Lower lobe of right lung (tissue), 2 donors: ENCODE measurements around the gene CABLES2. TPM values are rescaled to one million over a fixed set of nuclear protein-coding genes. Genes with fewer than 3 reads are reported as not detected.
A peak's percentile ranks its signal among the peaks of the same experiment; 100 is the strongest.

Source experiments
- ATAC-seq, 2 donors: fragments of 200-7000 bp; cut with Tn5 transposase; one replicate each; pipeline ENCODE4 v1.9.1; 2020 to 2022; ENCODE audit warnings: mild to moderate bottlenecking in 2 of 2, moderate library complexity in 2 of 2
- DNase-seq: peaks from one replicate; pipeline ENCODE4 v3.0.0-alpha.2; 2020
- H3K27ac ChIP-seq: fragments of 200-600 bp; one replicate; pipeline ENCODE4 v1.8.0; 2022
- H3K27me3 ChIP-seq: fragments of 200-600 bp; one replicate; pipeline ENCODE4 v1.8.0; 2022; ENCODE audit warnings: low read depth
- H3K36me3 ChIP-seq: fragments of 200-600 bp; one replicate; pipeline ENCODE4 v1.8.0; 2022; ENCODE audit warnings: mild to moderate bottlenecking
- H3K4me1 ChIP-seq: fragments of 200-600 bp; one replicate; pipeline ENCODE4 v1.8.0; 2022
- H3K4me3 ChIP-seq: fragments of 200-600 bp; one replicate; pipeline ENCODE4 v1.8.0; 2022; ENCODE audit warnings: mild to moderate bottlenecking
- H3K9me3 ChIP-seq: fragments of 200-600 bp; one replicate; pipeline ENCODE4 v1.8.0; 2022
- intact Hi-C: fragments of 100-400 bp; cut with DNase I; formaldehyde crosslinking; loops from one replicate; pipeline ENCODE4 v1.11.0; 2022
- total RNA-seq: library from RNA; stranded (reverse); fragmentation: NEBNext Ultra II Directional; extraction: Animal tissue kit (Norgen Biotek cat#: 25700); gene quantifications from one replicate; pipeline ENCODE4 v1.2.1, GENCODE V29; 2021
- TF ChIP-seq, protein P1 (sequence below): fragments of 200-600 bp; IDR thresholded peaks from one replicate; pipeline ENCODE4 v1.8.0; 2022; ENCODE audit warnings: antibody characterized with exemption, mild to moderate bottlenecking
- donor health status: DM: no; HTN: yes; CAD: no; lungs with severe emphysema.

CABLES2 gene
- total RNA-seq, 1 donor from 2014 or later = 4.5 TPM

DNA sequence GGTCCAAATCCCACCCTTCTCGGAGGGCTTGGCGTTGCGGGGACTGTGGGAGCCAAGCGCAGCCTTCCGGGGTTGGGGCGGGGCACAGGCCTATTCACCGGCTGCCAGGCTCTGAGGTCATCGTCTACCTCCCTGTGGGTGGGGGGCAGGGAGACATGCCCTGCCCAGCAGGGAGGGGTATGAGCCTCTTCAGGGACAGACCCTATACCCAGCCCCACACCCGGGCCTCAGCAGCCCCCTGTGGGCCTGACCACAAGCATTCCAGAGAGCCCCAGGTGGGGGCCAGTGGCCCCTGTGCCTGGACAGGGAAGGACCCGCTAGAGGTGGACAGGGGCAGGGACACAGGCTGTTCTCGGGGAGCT is 51.6 kb downstream of the CABLES2 start:
- Histone ChIP-seq H3K36me3 (peaks cover 32% of the 10 kb centered on the region), H3K4me3 (peak overlapping the region; percentile 38), H3K27ac (peak overlapping the region; percentile 90), H3K9me3 (no peaks in the 10 kb centered on the region), H3K4me1 (peaks cover 65% of the 10 kb centered on the region), H3K27me3 (no peaks in the 10 kb centered on the region)
- TF ChIP-seq, protein P1, sequence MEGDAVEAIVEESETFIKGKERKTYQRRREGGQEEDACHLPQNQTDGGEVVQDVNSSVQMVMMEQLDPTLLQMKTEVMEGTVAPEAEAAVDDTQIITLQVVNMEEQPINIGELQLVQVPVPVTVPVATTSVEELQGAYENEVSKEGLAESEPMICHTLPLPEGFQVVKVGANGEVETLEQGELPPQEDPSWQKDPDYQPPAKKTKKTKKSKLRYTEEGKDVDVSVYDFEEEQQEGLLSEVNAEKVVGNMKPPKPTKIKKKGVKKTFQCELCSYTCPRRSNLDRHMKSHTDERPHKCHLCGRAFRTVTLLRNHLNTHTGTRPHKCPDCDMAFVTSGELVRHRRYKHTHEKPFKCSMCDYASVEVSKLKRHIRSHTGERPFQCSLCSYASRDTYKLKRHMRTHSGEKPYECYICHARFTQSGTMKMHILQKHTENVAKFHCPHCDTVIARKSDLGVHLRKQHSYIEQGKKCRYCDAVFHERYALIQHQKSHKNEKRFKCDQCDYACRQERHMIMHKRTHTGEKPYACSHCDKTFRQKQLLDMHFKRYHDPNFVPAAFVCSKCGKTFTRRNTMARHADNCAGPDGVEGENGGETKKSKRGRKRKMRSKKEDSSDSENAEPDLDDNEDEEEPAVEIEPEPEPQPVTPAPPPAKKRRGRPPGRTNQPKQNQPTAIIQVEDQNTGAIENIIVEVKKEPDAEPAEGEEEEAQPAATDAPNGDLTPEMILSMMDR = no peak
- ATAC-seq = peak; percentile 4 to 25
- intact Hi-C loops = no loop called here
- no peak for DNase-seq

DNA sequence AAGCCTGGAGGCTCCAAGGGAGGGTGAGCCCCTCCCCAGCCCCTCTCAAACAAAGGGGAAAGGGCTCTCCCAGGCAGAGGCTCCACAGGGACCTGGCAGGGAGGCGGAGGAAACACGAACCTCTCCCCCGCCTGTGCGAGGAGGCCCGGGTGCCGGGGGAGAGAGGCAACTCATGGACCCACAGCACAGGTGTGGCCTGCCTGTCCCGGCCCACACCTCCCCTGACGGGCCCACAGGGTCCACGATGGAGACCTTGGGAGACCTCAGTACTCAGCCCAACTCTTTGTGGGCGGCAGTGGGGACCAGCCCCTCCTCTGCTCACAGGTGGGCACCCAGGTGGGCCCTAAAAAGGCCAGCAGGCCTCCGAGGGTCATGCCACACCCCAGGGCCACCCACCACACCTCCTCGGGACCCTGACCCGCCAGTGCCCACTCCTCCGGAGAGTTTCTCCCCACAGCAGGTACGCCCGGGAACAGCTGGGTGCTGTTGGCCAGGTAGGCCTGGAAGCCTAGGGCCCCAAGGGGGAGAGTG is 52.2 kb downstream of the CABLES2 start:
- Histone ChIP-seq H3K27ac (peak overlapping the region; percentile 90), H3K9me3 (no peaks in the 10 kb centered on the region), H3K27me3 (no peaks in the 10 kb centered on the region), H3K36me3 (peaks cover 38% of the 10 kb centered on the region), H3K4me1 (peaks cover 71% of the 10 kb centered on the region), H3K4me3 (peak overlapping the region; percentile 38)
- intact Hi-C loops = no loop called here
- DNase-seq = no peak
- TF ChIP-seq, protein P1 = no peak
- no peak for ATAC-seq

DNA sequence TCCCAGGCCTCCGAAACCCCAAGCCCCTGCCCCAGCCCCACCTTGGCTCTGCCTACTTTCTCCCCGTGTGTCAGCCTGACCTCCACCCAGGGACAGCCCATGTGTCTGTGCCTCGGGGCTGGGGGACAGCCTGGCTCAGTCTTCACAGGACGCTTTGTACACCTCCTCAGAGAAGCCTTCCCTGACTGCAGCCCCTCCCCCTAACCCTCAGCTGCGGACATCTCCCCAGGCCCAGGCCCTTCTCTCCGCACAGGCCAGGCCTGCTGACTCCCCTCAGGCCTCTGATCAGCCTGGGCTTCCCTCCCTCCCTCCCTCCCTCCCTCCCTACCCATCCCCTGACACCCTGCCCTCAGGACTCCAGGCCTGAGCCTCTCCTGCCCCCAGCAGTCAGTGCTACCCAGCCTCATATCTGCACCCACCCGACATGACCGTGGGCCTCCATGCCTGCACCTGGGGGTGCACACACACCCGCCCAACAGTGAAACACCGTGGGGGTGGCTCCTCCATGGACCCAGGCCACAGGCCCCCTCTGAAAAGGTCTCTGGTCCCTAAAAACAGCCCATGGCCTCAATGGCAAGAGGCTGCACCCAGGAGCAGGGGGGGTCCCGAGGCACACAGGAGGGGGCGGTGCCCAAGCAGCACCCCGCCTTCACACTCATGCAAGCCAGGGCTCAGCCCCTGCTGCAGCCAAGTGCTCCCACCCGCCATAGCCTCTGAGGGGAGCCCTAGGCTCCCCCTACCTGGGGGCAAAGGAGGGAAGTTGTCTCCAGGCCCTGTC is 52.9 kb downstream of the CABLES2 start:
- H3K27ac ChIP-seq = peak overlapping the region; percentile 90
- no peak for DNase-seq
- H3K9me3 ChIP-seq = no peaks in the 10 kb centered on the region
- H3K4me1 ChIP-seq = peaks cover 66% of the 10 kb centered on the region
- H3K4me3 ChIP-seq = no peak overlapping the region
- no peak for ATAC-seq
- peaks cover 39% of the 10 kb centered on the region for H3K36me3 ChIP-seq
- TF ChIP-seq, protein P1 = no peak
- intact Hi-C loops = no loop called here
- no peaks in the 10 kb centered on the region for H3K27me3 ChIP-seq

DNA sequence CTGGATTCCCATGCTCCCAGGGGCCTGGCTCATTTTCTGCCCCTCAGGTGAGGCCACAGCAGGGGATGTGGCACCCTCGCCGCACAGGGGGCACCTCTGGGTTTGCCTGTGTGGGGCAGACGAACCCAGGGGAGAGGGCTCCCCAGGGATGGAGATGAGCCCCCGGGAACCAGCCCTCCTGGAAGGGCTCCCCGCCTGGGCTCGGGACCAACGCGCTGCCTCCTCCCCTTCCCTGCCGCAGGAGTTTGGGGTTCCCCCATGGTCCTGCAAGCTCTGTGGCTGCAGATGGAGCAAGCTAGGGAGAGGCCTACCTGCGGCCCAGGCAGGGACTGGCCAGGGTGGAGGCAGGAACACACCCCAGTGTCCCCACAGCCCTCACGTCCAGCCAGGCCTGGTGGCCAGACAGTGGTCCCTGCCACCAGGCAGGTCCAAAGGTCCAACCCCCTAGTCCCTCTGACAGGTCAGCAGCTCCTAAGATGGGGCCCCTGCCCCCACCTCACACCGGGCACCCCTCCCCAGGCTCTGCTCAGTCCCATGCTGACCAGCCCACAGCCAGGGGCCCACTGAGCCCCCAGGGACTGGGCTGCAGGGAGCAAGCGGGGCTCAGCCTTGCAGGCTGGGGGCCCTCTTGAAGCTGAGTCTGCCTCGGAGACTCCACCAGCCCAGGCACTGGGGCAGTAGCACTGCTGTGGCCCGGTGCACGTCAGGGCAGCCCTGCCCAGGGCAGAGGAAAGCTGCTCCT is 53.6 kb downstream of the CABLES2 start:
- DNase-seq = no peak
- ATAC-seq = no peak
- H3K4me3 ChIP-seq = no peak overlapping the region

More for the DNA sequence above, 53.6 kb downstream of the CABLES2 start:
- Histone ChIP-seq H3K4me1 (peaks cover 59% of the 10 kb centered on the region), H3K9me3 (peaks cover 4% of the 10 kb centered on the region), H3K27me3 (no peaks in the 10 kb centered on the region), H3K27ac (no peak overlapping the region), H3K36me3 (peaks cover 39% of the 10 kb centered on the region)
- TF ChIP-seq, protein P1 = no peak
- intact Hi-C loops = no loop called here
